Aorta (tissue), 4 donors: ENCODE measurements around the gene PSG3. TPM values are rescaled to one million over a fixed set of nuclear protein-coding genes. Genes with fewer than 3 reads are reported as not detected.

ENCODE experiments used
- polyA plus RNA-seq, 2 donors: library from polyadenylated mRNA; stranded (reverse); fragments of 200-250 nt; gene quantifications; one replicate each; pipeline ENCODE4 v1.2.3, GENCODE V29; 2013
- total RNA-seq, 2 donors: library from RNA; stranded (reverse); fragmentation: NEBNext Ultra II Directional; extraction: Animal tissue kit (Norgen Biotek cat#: 25700); gene quantifications; one replicate each; pipeline ENCODE4 v1.2.1, GENCODE V29; 2021
- donor health status: healthy with polysubstance abuse.
- donor health status: Bipolar disorder and iron deficiency.
- donor health status: DM: no; HTN: no; CAD: no.
- donor health status: DM: yes; HTN: yes; CAD: no.

Gene PSG3
- total and polyA plus RNA-seq, 4 donors: not detected

Other genes starting within 250 kb of the PSG3 start
- 1 to 10 TPM; 5.1 to 5.2 TPM for gene CEACAM1, start 212.0 kb downstream of the PSG3 start, total RNA-seq
- gene CEACAM1, start 212.0 kb downstream of the PSG3 start, polyA plus RNA-seq: 1 to 10 TPM in 1 of 2 donors, under 1 TPM in 1; 0.79 to 5.6 TPM
- gene CEACAM8, start 145.6 kb downstream of the PSG3 start, total RNA-seq: under 1 TPM in 1 of 2 donors, not detected in 1; 0.19 TPM
- under 1 TPM in 1 of 2 donors, not detected in 1; 0.50 TPM for gene CEACAM8, start 145.6 kb downstream of the PSG3 start, polyA plus RNA-seq
- gene PSG8, start 25.2 kb upstream of the PSG3 start, total RNA-seq: not detected
- gene PSG8, start 25.2 kb upstream of the PSG3 start, polyA plus RNA-seq: not detected
- gene PSG1, start 139.2 kb upstream of the PSG3 start, total RNA-seq: not detected
- not detected for gene PSG1, start 139.2 kb upstream of the PSG3 start, polyA plus RNA-seq
- not detected for gene PSG6, start 177.4 kb upstream of the PSG3 start, total RNA-seq
- gene PSG6, start 177.4 kb upstream of the PSG3 start, polyA plus RNA-seq: not detected
- gene PSG7, start 196.7 kb upstream of the PSG3 start, total RNA-seq: not detected
- not detected for gene PSG7, start 196.7 kb upstream of the PSG3 start, polyA plus RNA-seq